Ovary (tissue), 9 donors: ENCODE data around the gene PSD2. TPM values are rescaled to one million over a fixed set of nuclear protein-coding genes. Genes with fewer than 3 reads are reported as not detected.
A peak's percentile ranks its signal among the peaks of the same experiment; 100 is the strongest.

Experiments used
- DNase-seq, 5 donors: peaks; one replicate each; pipeline ENCODE4 v3.0.0-alpha.2; 2019 to 2020
- H3K27ac ChIP-seq, 2 donors: fragments of 200-600 bp; one replicate each; pipeline versions ENCODE4 v1.5.1 to v1.8.0; 2019 to 2022
- H3K27me3 ChIP-seq: fragments of 200-600 bp; one replicate; pipeline ENCODE4 v1.8.0; 2022
- H3K36me3 ChIP-seq: fragments of 200-600 bp; sonication (generic); one replicate; pipeline ENCODE4 v1.5.1; 2019
- H3K4me1 ChIP-seq: one replicate; pipeline ENCODE4 v1.8.1; 2013; ENCODE audit warnings: mild to moderate bottlenecking, moderate library complexity; ENCODE audit not compliant: insufficient read depth
- H3K4me3 ChIP-seq: fragments of 200-600 bp; sonication (generic); one replicate; pipeline ENCODE4 v1.5.1; 2017
- H3K9me3 ChIP-seq, 2 donors: fragments of 200-600 bp in 1 of 2; sonication (generic) in 1 of 2; one replicate each; pipeline versions ENCODE4 v1.5.1 to v1.8.1; 2013 to 2019; ENCODE audit warnings: mild to moderate bottlenecking in 1 of 2, moderate library complexity in 1 of 2
- CTCF ChIP-seq, 3 donors: fragments of 450-650 bp in 2 of 3; fragments of 200-600 bp in 1 of 3; IDR thresholded peaks; one replicate each; pipeline versions ENCODE4 v1.5.1 to v1.8.0; 2016 to 2022; ENCODE audit warnings: antibody characterized with exemption in 3 of 3, mild to moderate bottlenecking in 1 of 3
- EP300 ChIP-seq: sonication (generic); formaldehyde crosslinking; IDR thresholded peaks from one replicate; pipeline ENCODE4 v1.6.1; 2017; ENCODE audit warnings: antibody characterized with exemption
- POLR2A ChIP-seq: fragments of 450-650 bp; IDR thresholded peaks from one replicate; pipeline ENCODE4 v1.6.1; 2017; ENCODE audit warnings: antibody characterized with exemption, mild to moderate bottlenecking, moderate library complexity
- WGBS, 3 donors: extraction: QIAGEN DNeasy Blood & Tissue Kit in 1 of 3; methylation state at CpG; one replicate each; pipeline versions ENCODE4 v1.1.5 to v1.1.7; 2013 to 2017; 5-methylcytosine and 5-hydroxymethylcytosine counted together
- intact Hi-C, 4 donors: fragments of 100-400 bp; cut with DNase I; formaldehyde crosslinking; loops; one replicate each; pipeline versions ENCODE4 v1.11.0 to v1.15.1; 2022 to 2023
- polyA plus RNA-seq, 2 donors: library from polyadenylated mRNA; stranded (reverse); fragments of 200-250 nt in 1 of 2; fragments of 350-450 nt in 1 of 2; fragmentation: Illumina TruSeq in 1 of 2; extraction: RNeasy Lipid Tissue Mini Kit (QIAGEN cat#74804) in 1 of 2; gene quantifications; one replicate each; pipeline ENCODE4 v1.2.3, GENCODE V29; 2013 to 2014
- total RNA-seq, 7 donors: library from RNA; depleted of rRNA in 2 of 7; stranded (reverse); fragments of >200 nt in 2 of 7; fragmentation: NEBNext Ultra II Directional in 3 of 7; extraction: Animal tissue kit (Norgen Biotek cat#: 25700) in 3 of 7; gene quantifications; one replicate each; pipeline versions ENCODE4 v1.1.0 to v1.2.4, GENCODE V29; 2016 to 2023
- donor health status: DM: no; HTN: no; CAD: no; lungs with moderate emphysema.
- donor health status: DM: no; HTN: no; CAD: no.
- donor health status: Bipolar disorder and iron deficiency.
- donor health status: DM: yes; HTN: yes; CAD: no.
- donor health status: DM: no; HTN: no; CAD: no.
- donor health status: DM: yes; HTN: yes; CAD: no.

PSD2 gene
- total and polyA plus RNA-seq, 9 donors = 0.05 to 0.37 (median 0.12) TPM; not detected in 2

- no peaks in the 10 kb centered on the region for H3K36me3 ChIP-seq
- no peak for TF ChIP-seq CTCF (IDR thresholded peaks at IDR 0.05)
- no peak for TF ChIP-seq POLR2A
- TF ChIP-seq EP300 = no peak
- DNase-seq = no peak
- H3K27ac ChIP-seq = peak overlapping the region in 1 of 2 donors; percentile 58
- intact Hi-C loops = loop anchor here (5.0 to 10.0 kb wide), 3 partner anchors 76 to 104 kb away; no protein-coding TSS in a partner anchor
- H3K4me1 ChIP-seq = peaks cover 23% of the 10 kb centered on the region
- WGBS, 3 donors = 65 to 69% (median 69%) methylated on average over 2 of the region's 2 CpGs
- no peak overlapping the region for H3K4me3 ChIP-seq
- no peaks in the 10 kb centered on the region for H3K9me3 ChIP-seq
- H3K27me3 ChIP-seq = no peaks in the 10 kb centered on the region
Observed at GRCh38 chr5:139862803-139863202, 67.2 kb downstream of the PSD2 start.

GRCh38 chr5:139863361-139863760, 67.8 kb downstream of the PSD2 start:
- Histone ChIP-seq H3K27ac (peak overlapping the region; percentile 33 to 58), H3K27me3 (no peaks in the 10 kb centered on the region), H3K36me3 (no peaks in the 10 kb centered on the region), H3K4me3 (no peak overlapping the region), H3K4me1 (peaks cover 26% of the 10 kb centered on the region), H3K9me3 (no peaks in the 10 kb centered on the region)
- peak; percentile 86 to 90 (median 88) for DNase-seq
- TF ChIP-seq EP300 (no peak), CTCF (IDR thresholded peaks at IDR 0.05) (no peak), POLR2A (no peak)
- WGBS, 3 donors = 16 to 28% (median 19%) methylated on average over 9 of the region's 9 CpGs
- intact Hi-C loops = loop anchor here (5.0 to 10.0 kb wide), 3 partner anchors 76 to 104 kb away; no protein-coding TSS in a partner anchor

- peak overlapping the region; percentile 33 to 58 for H3K27ac ChIP-seq
- WGBS, 3 donors = 41 to 45% (median 45%) methylated on average over 5 of the region's 5 CpGs
- H3K36me3 ChIP-seq = no peaks in the 10 kb centered on the region
- peak; percentile 71 to 82 (median 79) for DNase-seq
- intact Hi-C loops = loop anchor here (2.0 to 10.0 kb wide), 4 partner anchors 77 to 103 kb away; no protein-coding TSS in a partner anchor
- no peaks in the 10 kb centered on the region for H3K9me3 ChIP-seq
- H3K4me3 ChIP-seq = no peak overlapping the region
- no peaks in the 10 kb centered on the region for H3K27me3 ChIP-seq
- peaks cover 30% of the 10 kb centered on the region for H3K4me1 ChIP-seq
- no peak for TF ChIP-seq EP300
- peak; percentile 72 to 75 (median 75) for TF ChIP-seq CTCF (IDR thresholded peaks at IDR 0.05)
Observed at GRCh38 chr5:139863855-139864558, 68.4 kb downstream of the PSD2 start.

- peak overlapping the region in 1 of 2 donors; percentile 24 for H3K27ac ChIP-seq
- no peaks in the 10 kb centered on the region for H3K9me3 ChIP-seq
- peak in 3 of 5 donors; percentile 20 to 40 (median 27) for DNase-seq
- 61 to 74% (median 66%) methylated on average over 12 of the region's 12 CpGs for WGBS, 3 donors
- H3K27me3 ChIP-seq = no peaks in the 10 kb centered on the region
- intact Hi-C loops = loop anchor here (2.0 to 10.0 kb wide), 6 partner anchors 37 to 102 kb away; no protein-coding TSS in a partner anchor
- no peaks in the 10 kb centered on the region for H3K36me3 ChIP-seq
- H3K4me1 ChIP-seq = peaks cover 36% of the 10 kb centered on the region
- H3K4me3 ChIP-seq = no peak overlapping the region
- no peak for TF ChIP-seq EP300
- TF ChIP-seq POLR2A = no peak
- no peak for TF ChIP-seq CTCF (IDR thresholded peaks at IDR 0.05)
Observed at GRCh38 chr5:139864716-139865483, 69.3 kb downstream of the PSD2 start.
